Mucosa of descending colon (tissue), 3 donors: ENCODE data around the gene SNTN. TPM values are rescaled to one million over a fixed set of nuclear protein-coding genes. Genes with fewer than 3 reads are reported as not detected.

Experiments
- ATAC-seq: fragments of 200-7000 bp; cut with Tn5 transposase; one replicate; pipeline ENCODE4 v1.9.1; 2020; ENCODE audit warnings: mild to moderate bottlenecking, moderate library complexity
- DNase-seq, 3 donors: peaks; one replicate each; pipeline ENCODE4 v3.0.0-alpha.2; 2020
- H3K36me3 ChIP-seq: fragments of 200-600 bp; one replicate; pipeline ENCODE4 v1.8.0; 2021; ENCODE audit warnings: low read depth, mild to moderate bottlenecking
- H3K4me1 ChIP-seq: fragments of 200-600 bp; one replicate; pipeline ENCODE4 v1.8.0; 2021; ENCODE audit warnings: low read depth, mild to moderate bottlenecking
- H3K4me3 ChIP-seq: fragments of 200-600 bp; one replicate; pipeline ENCODE4 v1.8.0; 2021; ENCODE audit warnings: mild to moderate bottlenecking
- H3K9me3 ChIP-seq: fragments of 200-600 bp; one replicate; pipeline ENCODE4 v1.8.0; 2021; ENCODE audit warnings: mild to moderate bottlenecking
- intact Hi-C, 2 donors: fragments of 100-400 bp; cut with DNase I in 1 of 2; cut with micrococcal nuclease in 1 of 2; formaldehyde crosslinking; loops; one replicate each; pipeline versions ENCODE4 v1.11.0 to v1.11.1; 2022; cut with DNase I, micrococcal nuclease
- total RNA-seq, 3 donors: library from RNA; stranded (reverse); fragmentation: NEBNext Ultra II Directional in 2 of 3; extraction: Animal tissue kit (Norgen Biotek cat#: 25700) in 2 of 3; gene quantifications; one replicate each; pipeline versions ENCODE4 v1.2.1 to v1.2.4, GENCODE V29; 2021 to 2023
- TF ChIP-seq, protein P1 (sequence below): fragments of 200-600 bp; IDR thresholded peaks from one replicate; pipeline ENCODE4 v1.8.0; 2022; ENCODE audit warnings: antibody characterized with exemption, mild to moderate bottlenecking
- donor health status: DM: no; HTN: no; CAD: no; lungs with moderate emphysema.
- donor health status: DM: no; HTN: no; CAD: no.
- donor health status: DM: no; HTN: yes; CAD: no.

Gene SNTN
- total RNA-seq, 3 donors from 2014 or later = 0.36 TPM; not detected in 2

DNA sequence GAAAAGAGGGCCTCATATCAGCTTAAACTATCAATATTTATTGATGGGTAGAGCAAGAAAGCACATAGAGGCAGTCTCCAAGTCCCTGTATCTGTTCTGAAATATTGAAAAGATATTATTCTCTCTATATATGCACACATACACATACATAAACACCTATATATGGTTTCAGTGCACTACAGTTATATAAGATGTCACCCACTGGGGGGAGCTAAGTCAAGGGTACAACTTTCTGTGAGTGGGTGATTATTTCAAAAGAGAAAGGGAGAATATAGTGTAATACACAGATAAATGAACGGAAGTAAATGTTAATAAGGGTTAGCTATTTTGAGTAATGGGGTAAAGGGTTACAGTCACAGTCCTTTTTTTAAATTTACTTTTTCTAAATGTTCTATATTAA lies 8.8 kb downstream of the SNTN start:
- intact Hi-C loops = loop anchor here in 1 of 2 donors (5.0 kb wide), 1 partner anchor 314 kb away; no protein-coding TSS in a partner anchor
- Histone ChIP-seq H3K4me3 (no peak overlapping the region), H3K9me3 (no peaks in the 10 kb centered on the region), H3K36me3 (no peaks in the 10 kb centered on the region), H3K4me1 (no peaks in the 10 kb centered on the region)
- ATAC-seq = no peak
- no peak for DNase-seq
- TF ChIP-seq, protein P1, sequence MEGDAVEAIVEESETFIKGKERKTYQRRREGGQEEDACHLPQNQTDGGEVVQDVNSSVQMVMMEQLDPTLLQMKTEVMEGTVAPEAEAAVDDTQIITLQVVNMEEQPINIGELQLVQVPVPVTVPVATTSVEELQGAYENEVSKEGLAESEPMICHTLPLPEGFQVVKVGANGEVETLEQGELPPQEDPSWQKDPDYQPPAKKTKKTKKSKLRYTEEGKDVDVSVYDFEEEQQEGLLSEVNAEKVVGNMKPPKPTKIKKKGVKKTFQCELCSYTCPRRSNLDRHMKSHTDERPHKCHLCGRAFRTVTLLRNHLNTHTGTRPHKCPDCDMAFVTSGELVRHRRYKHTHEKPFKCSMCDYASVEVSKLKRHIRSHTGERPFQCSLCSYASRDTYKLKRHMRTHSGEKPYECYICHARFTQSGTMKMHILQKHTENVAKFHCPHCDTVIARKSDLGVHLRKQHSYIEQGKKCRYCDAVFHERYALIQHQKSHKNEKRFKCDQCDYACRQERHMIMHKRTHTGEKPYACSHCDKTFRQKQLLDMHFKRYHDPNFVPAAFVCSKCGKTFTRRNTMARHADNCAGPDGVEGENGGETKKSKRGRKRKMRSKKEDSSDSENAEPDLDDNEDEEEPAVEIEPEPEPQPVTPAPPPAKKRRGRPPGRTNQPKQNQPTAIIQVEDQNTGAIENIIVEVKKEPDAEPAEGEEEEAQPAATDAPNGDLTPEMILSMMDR = no peak

DNA sequence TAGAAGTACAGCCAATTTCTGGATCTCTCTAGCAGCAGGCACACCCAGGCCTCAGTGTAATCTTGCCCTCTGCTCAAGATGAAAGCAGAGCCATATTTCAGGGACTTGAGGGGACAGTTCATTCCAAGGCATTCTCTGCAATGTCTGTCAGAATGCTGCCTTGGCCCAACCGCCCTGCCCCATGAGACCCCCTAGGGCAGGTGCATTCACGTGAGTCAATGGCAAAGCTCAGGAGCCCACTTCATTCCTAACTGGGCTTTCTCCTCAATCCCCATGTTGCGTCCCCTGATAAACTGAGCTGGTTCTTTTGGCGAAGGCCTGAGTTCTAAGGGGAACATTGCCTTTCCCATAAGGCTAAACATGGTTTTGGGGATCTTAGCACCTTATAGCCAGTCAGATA lies 9.5 kb downstream of the SNTN start:
- DNase-seq = no peak
- intact Hi-C loops = loop anchor here in 1 of 2 donors (5.0 kb wide), 1 partner anchor 315 kb away; no protein-coding TSS in a partner anchor
- Histone ChIP-seq H3K36me3 (no peaks in the 10 kb centered on the region), H3K4me1 (no peaks in the 10 kb centered on the region), H3K4me3 (no peak overlapping the region), H3K9me3 (no peaks in the 10 kb centered on the region)
- TF ChIP-seq, protein P1 = no peak
- no peak for ATAC-seq

DNA sequence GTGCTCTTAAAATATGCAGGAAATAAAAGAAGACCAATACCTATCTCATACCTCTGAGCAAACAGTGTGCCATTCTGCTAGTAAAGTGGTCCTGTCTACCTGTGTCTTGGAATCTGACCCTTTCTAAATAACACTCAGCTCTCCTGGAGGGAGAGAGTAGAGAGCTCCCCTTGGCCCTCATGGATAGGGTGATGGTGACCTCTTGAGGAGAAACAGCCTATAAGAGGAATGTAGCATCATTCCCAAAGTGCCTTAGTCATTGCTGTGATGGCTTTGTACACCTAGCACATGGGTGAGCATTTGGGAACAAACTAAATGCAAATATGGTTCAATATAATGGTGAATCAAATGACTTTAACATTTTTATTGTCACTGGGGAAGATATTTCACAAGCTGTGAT lies 10.0 kb downstream of the SNTN start:
- DNase-seq (peak in 1 of 3 donors; percentile 37), ATAC-seq (peak; percentile 62)
- no peak overlapping the region for H3K4me3 ChIP-seq
- intact Hi-C loops = loop anchor here in 1 of 2 donors (5.0 kb wide), 1 partner anchor 315 kb away; no protein-coding TSS in a partner anchor
- no peaks in the 10 kb centered on the region for H3K9me3 ChIP-seq
- no peaks in the 10 kb centered on the region for H3K36me3 ChIP-seq
- TF ChIP-seq, protein P1 = no peak
- no peaks in the 10 kb centered on the region for H3K4me1 ChIP-seq

DNA sequence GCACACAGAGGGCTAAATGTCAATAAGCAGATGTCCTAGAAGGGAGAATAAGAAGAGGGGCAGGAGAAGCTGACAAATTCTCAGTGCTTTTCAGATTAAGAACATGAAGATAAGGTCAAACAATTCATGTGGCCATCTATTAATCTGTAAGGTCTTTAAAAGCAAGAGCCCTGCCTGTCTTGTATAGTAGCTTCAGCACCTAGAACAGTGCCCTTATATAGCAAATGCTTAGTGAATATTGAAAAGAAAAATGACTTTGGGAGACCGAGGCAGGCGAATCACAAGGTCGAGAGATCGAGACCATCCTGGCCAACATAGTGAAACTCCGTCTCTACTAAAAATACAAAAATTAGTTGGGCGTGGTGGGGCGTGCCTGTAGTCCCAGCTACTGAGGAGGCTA lies 18.1 kb downstream of the SNTN start:
- Histone ChIP-seq H3K9me3 (no peaks in the 10 kb centered on the region), H3K4me3 (no peak overlapping the region), H3K4me1 (no peaks in the 10 kb centered on the region), H3K36me3 (no peaks in the 10 kb centered on the region)
- no peak for DNase-seq
- ATAC-seq = no peak
- intact Hi-C loops = no loop called here
- TF ChIP-seq, protein P1 = no peak

DNA sequence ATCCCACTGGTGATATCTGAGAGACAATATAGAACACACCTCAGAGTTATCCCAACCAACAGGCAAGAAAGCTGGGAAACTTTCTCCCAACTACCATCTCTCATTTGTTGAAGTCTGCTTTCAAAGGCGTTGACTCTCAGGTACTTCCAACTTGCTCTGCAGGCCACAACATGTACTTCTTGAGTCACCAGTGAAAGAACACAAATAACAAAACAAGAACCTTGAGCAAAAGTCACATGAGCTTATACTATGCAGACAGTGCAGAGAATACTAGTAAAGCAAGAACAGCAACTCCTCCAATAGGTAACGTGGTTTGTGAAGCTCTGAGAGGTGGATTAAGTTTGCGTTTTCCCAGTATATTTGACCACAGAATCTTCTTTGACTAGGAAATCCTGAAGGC lies 20.6 kb downstream of the SNTN start:
- DNase-seq (no peak), ATAC-seq (no peak)
- TF ChIP-seq, protein P1 = no peak

DNA sequence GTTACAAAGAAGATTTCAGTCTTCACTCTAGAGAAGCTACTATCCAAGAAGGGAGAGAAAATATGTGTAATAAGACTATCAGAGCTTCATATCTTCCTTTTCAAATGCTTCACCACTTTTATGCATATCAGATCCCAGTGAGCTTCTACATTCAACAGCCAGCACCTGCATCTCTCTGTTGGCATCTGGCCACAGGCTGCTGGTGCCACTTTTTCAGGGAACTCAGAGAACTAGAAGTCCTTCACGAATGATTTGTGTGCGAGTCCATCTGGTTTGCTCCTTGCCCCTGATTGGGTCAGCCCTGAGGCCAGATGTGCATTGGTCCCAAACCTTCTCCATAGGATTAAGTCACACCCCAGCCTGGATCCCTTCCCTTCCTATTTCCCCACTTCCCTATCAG lies 22.1 kb downstream of the SNTN start:
- intact Hi-C loops = no loop called here
- H3K4me3 ChIP-seq = no peak overlapping the region
- no peaks in the 10 kb centered on the region for H3K36me3 ChIP-seq
- TF ChIP-seq, protein P1 = no peak
- DNase-seq = no peak
- ATAC-seq = no peak
- H3K9me3 ChIP-seq = no peaks in the 10 kb centered on the region
- H3K4me1 ChIP-seq = no peaks in the 10 kb centered on the region

More for the DNA sequence above, 20.6 kb downstream of the SNTN start:
- Histone ChIP-seq H3K36me3 (no peaks in the 10 kb centered on the region), H3K4me1 (no peaks in the 10 kb centered on the region), H3K9me3 (no peaks in the 10 kb centered on the region), H3K4me3 (no peak overlapping the region)
- intact Hi-C loops = no loop called here
